ENCODE measurements around the gene CABCOCO1.

DNA sequence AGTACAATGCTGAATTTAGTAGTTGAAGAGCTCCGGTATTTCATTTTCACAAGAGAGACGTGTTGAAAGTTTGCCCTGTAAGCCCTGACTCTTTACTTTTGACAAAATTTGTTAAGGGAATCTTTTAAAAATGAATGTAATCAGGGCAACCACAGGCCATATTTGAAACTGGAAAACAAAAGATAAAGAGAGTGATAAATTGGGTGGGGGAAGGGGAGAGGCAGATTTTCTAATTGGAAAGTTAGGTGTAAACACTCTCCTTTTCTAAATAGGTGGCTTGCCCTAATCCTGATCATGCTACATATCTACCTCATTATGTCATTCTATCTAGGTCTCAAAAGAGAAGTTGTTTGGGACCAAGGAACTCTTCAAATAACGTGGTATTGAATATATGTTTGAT, 90.7 kb downstream of the CABCOCO1 start:
- TF ChIP-seq, protein P1, sequence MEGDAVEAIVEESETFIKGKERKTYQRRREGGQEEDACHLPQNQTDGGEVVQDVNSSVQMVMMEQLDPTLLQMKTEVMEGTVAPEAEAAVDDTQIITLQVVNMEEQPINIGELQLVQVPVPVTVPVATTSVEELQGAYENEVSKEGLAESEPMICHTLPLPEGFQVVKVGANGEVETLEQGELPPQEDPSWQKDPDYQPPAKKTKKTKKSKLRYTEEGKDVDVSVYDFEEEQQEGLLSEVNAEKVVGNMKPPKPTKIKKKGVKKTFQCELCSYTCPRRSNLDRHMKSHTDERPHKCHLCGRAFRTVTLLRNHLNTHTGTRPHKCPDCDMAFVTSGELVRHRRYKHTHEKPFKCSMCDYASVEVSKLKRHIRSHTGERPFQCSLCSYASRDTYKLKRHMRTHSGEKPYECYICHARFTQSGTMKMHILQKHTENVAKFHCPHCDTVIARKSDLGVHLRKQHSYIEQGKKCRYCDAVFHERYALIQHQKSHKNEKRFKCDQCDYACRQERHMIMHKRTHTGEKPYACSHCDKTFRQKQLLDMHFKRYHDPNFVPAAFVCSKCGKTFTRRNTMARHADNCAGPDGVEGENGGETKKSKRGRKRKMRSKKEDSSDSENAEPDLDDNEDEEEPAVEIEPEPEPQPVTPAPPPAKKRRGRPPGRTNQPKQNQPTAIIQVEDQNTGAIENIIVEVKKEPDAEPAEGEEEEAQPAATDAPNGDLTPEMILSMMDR (IDR thresholded peaks at IDR 0.05): no peak
- no peak for TF ChIP-seq POLR2A (IDR thresholded peaks at IDR 0.05)

Data from thyroid gland (tissue), 4 donors.